ENCODE measurements around the gene LEMD1. TPM values are rescaled to one million over a fixed set of nuclear protein-coding genes. Genes with fewer than 3 reads are reported as not detected.
A peak's percentile ranks its signal among the peaks of the same experiment; 100 is the strongest.

The LEMD1 gene
- total and polyA plus RNA-seq, 2 donors (not counting 1 experiment from before 2014, with no cell fraction given): not detected

- H3K79me2 ChIP-seq (ENCODE audit: control insufficient read depth, insufficient read depth, low read length): no peaks in the 10 kb centered on the region
- H3K36me3 ChIP-seq (ENCODE audit: control insufficient read depth, insufficient read depth, low read length): no peaks in the 10 kb centered on the region
- no peak overlapping the region for H3K4me2 ChIP-seq (ENCODE audit: extremely low read depth, insufficient read depth, low read length)
- H2AFZ ChIP-seq (ENCODE audit: low read length): no peak overlapping the region
- no peaks in the 10 kb centered on the region for H4K20me1 ChIP-seq (ENCODE audit: control insufficient read depth, extremely low read depth, insufficient read depth, low read length)
- H3K9me3 ChIP-seq (ENCODE audit: control insufficient read depth, insufficient read depth, low read depth, low read length): no peaks in the 10 kb centered on the region
- H3K9ac ChIP-seq (ENCODE audit: insufficient read depth, low read length): no peak overlapping the region
- H3K4me1 ChIP-seq (ENCODE audit: control insufficient read depth, extremely low read depth, insufficient read depth, low read length): no peaks in the 10 kb centered on the region
- no peak overlapping the region for H3K27ac ChIP-seq (ENCODE audit: insufficient read depth, low read length)
- TF ChIP-seq CTCF (conservative IDR thresholded peaks at IDR 0.05 in 1 of 2, IDR thresholded peaks at IDR 0.05 in 1 of 2; ENCODE audit: low read depth in 1 of 2, low read length in 2 of 2) (no peak), EZH2 (IDR thresholded peaks at IDR 0.05; ENCODE audit: low read length, missing control alignments) (no peak)
- peak in 1 of 2 donors; percentile 53 for DNase-seq (ENCODE audit: low read depth in 2 of 2)
- no peak overlapping the region for H3K4me3 ChIP-seq (replicated peaks in 1 of 4; ENCODE audit: control extremely low read depth in 1 of 4, insufficient read depth in 1 of 4, low read depth in 3 of 4, low read length in 4 of 4)
- H3K27me3 ChIP-seq (ENCODE audit: control insufficient read depth, insufficient read depth, low read length): peaks cover 41% of the 10 kb centered on the region
Measured at GRCh38 chr1:205348554-205349487, 73.0 kb downstream of the LEMD1 start.

GRCh38 chr1:205346956-205347574 is 74.8 kb downstream of the LEMD1 start:
- TF ChIP-seq EZH2 (IDR thresholded peaks at IDR 0.05; ENCODE audit: low read length, missing control alignments): no peak
- H3K27me3 ChIP-seq (ENCODE audit: control insufficient read depth, insufficient read depth, low read length): peaks cover 58% of the 10 kb centered on the region

DNA sequence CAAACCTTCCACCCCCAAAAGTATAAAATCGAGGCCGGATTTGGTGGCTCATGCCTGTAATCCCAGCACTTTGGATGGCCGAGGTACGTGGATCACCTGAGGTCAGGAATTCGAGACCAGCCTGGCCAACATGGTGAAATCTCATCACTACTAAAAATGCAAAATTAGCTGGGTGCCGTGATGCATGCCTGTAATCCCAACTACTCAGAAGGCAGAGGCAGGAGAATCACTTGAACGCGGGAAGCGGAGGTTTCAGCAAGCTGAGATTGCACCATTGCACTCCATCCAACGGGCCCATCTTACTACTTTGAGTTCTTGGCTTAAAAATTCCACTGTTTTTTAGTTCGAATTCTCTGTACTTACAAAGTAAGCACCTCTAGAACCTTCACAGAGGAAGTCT is 76.1 kb downstream of the LEMD1 start:
- Histone ChIP-seq H3K79me2 (ENCODE audit: control insufficient read depth, insufficient read depth, low read length) (no peaks in the 10 kb centered on the region), H3K9ac (ENCODE audit: insufficient read depth, low read length) (no peak overlapping the region), H3K36me3 (ENCODE audit: control insufficient read depth, insufficient read depth, low read length) (no peaks in the 10 kb centered on the region), H3K27me3 (ENCODE audit: control insufficient read depth, insufficient read depth, low read length) (peaks cover 60% of the 10 kb centered on the region), H3K27ac (ENCODE audit: insufficient read depth, low read length) (no peak overlapping the region), H3K4me2 (ENCODE audit: extremely low read depth, insufficient read depth, low read length) (no peak overlapping the region), H3K9me3 (ENCODE audit: control insufficient read depth, insufficient read depth, low read depth, low read length) (no peaks in the 10 kb centered on the region), H4K20me1 (ENCODE audit: control insufficient read depth, extremely low read depth, insufficient read depth, low read length) (no peaks in the 10 kb centered on the region), H2AFZ (ENCODE audit: low read length) (no peak overlapping the region), H3K4me1 (ENCODE audit: control insufficient read depth, extremely low read depth, insufficient read depth, low read length) (no peaks in the 10 kb centered on the region), H3K4me3 (replicated peaks in 1 of 4; ENCODE audit: control extremely low read depth in 1 of 4, insufficient read depth in 1 of 4, low read depth in 3 of 4, low read length in 4 of 4) (no peak overlapping the region)
- TF ChIP-seq CTCF (conservative IDR thresholded peaks at IDR 0.05 in 1 of 2, IDR thresholded peaks at IDR 0.05 in 1 of 2; ENCODE audit: low read depth in 1 of 2, low read length in 2 of 2) (no peak), EZH2 (IDR thresholded peaks at IDR 0.05; ENCODE audit: low read length, missing control alignments) (no peak)
- no peak for DNase-seq (ENCODE audit: low read depth in 2 of 2)

More at GRCh38 chr1:205346956-205347574, 74.8 kb downstream of the LEMD1 start:
- H3K9ac ChIP-seq (ENCODE audit: insufficient read depth, low read length): no peak overlapping the region
- no peak overlapping the region for H3K4me2 ChIP-seq (ENCODE audit: extremely low read depth, insufficient read depth, low read length)
- H3K9me3 ChIP-seq (ENCODE audit: control insufficient read depth, insufficient read depth, low read depth, low read length): no peaks in the 10 kb centered on the region
- no peaks in the 10 kb centered on the region for H3K79me2 ChIP-seq (ENCODE audit: control insufficient read depth, insufficient read depth, low read length)
- no peak overlapping the region for H3K4me3 ChIP-seq (replicated peaks in 1 of 4; ENCODE audit: control extremely low read depth in 1 of 4, insufficient read depth in 1 of 4, low read depth in 3 of 4, low read length in 4 of 4)
- no peak overlapping the region for H2AFZ ChIP-seq (ENCODE audit: low read length)
- no peaks in the 10 kb centered on the region for H4K20me1 ChIP-seq (ENCODE audit: control insufficient read depth, extremely low read depth, insufficient read depth, low read length)
- H3K27ac ChIP-seq (ENCODE audit: insufficient read depth, low read length): no peak overlapping the region
- no peaks in the 10 kb centered on the region for H3K36me3 ChIP-seq (ENCODE audit: control insufficient read depth, insufficient read depth, low read length)
- no peaks in the 10 kb centered on the region for H3K4me1 ChIP-seq (ENCODE audit: control insufficient read depth, extremely low read depth, insufficient read depth, low read length)
- DNase-seq (ENCODE audit: low read depth in 2 of 2): peak in 1 of 2 donors; percentile 76
